ENCODE data around the gene PROX1. TPM values are rescaled to one million over a fixed set of nuclear protein-coding genes. Genes with fewer than 3 reads are reported as not detected.

The PROX1 gene
- polyA plus RNA-seq, 1 donor (not counting 4 experiments of a cell fraction or from before 2014, with no cell fraction given): 0.20 TPM

DNA sequence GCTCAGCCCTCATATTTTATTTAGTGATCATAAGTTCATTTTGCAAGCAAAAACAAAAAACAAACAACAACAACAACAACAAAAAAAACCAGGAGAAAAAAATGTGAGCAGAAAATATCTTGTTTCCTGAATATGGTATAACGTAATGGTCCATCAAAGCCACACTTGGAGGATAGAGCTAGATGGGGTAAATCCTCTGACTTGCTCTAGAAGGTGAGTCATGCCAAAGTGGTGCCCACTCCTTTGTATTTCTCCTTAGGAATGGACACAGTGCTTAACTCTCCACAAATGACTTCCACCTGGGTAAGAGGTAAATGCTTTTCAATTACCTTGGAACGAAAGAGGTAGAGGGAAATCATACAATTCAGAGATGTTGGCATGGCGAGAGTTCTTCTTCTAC is 20.6 kb downstream of the PROX1 start:
- H4K20me1 ChIP-seq (ENCODE audit: control insufficient read depth, extremely low read depth, insufficient read depth, low read length): no peaks in the 10 kb centered on the region
- H3K36me3 ChIP-seq (ENCODE audit: control insufficient read depth in 2 of 2, extremely low read depth in 1 of 2, insufficient read depth in 2 of 2, low read length in 2 of 2): no peaks in the 10 kb centered on the region
- no peaks in the 10 kb centered on the region for H3K79me2 ChIP-seq (ENCODE audit: control insufficient read depth, insufficient read depth, low read length)
- H3K4me1 ChIP-seq (ENCODE audit: control insufficient read depth, extremely low read depth, insufficient read depth, low read length): no peaks in the 10 kb centered on the region
- H2AFZ ChIP-seq (ENCODE audit: control insufficient read depth, low read length): no peak overlapping the region
- no peaks in the 10 kb centered on the region for H3K27me3 ChIP-seq (ENCODE audit: control insufficient read depth, extremely low read depth, insufficient read depth, low read length)
- H3K4me2 ChIP-seq (ENCODE audit: control insufficient read depth, extremely low read depth, insufficient read depth, low read depth, low read length): no peak overlapping the region
- H3K9me3 ChIP-seq (ENCODE audit: control insufficient read depth, low read depth, low read length): no peaks in the 10 kb centered on the region
- dilution Hi-C loops (cut with MboI; ENCODE audit: extremely low pct_ligation_motif_present, low sequenced_read_pairs): no loop called here
- no peak for DNase-seq (ENCODE audit: low read depth, low spot score)
- no peak overlapping the region for H3K27ac ChIP-seq (ENCODE audit: control insufficient read depth, insufficient read depth, low read length)
- no peak for FAIRE-seq
- TF ChIP-seq EZH2 (IDR thresholded peaks at IDR 0.05; ENCODE audit: low read length): no peak
- no peak overlapping the region for H3K4me3 ChIP-seq (ENCODE audit: control insufficient read depth in 2 of 3, extremely low read depth in 1 of 3, insufficient read depth in 2 of 3, low read depth in 1 of 3, low read length in 3 of 3)
- no peaks in the 10 kb centered on the region for H3K9me1 ChIP-seq (ENCODE audit: control insufficient read depth, extremely low read depth, insufficient read depth, low read length)
- H3K9ac ChIP-seq (ENCODE audit: control insufficient read depth, extremely low read depth, insufficient read depth, low read length): no peak overlapping the region

DNA sequence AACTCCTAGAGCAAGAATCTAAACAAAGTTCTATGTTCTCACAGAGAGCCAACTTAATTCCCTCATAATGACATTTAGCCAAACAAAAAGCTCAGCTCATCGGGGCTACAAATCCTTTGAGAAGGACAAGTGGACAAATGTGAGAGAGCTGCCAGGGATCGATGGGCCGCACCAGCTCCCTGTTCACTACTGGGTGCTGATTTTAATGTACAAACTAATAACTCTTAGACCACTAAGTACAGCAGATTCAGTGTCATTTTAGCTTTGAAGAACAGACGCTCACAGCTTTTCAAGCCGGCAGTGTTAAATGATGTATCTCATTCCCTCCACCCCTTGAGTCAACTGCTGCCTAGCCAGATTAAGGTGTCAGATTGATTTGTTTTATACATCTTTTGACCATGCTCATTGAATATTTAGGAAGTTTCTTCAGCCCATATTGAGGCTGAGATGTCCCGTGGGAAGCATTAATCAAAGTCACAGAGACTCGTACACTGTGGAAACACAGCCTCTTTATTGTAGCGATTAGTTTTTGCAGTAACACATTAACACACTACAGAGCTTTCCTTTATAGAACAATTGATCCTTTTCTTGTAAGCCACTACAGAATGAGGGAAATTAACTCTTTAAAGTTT is 21.1 kb downstream of the PROX1 start:
- H2AFZ ChIP-seq (ENCODE audit: control insufficient read depth, low read length): no peak overlapping the region
- H3K27ac ChIP-seq (ENCODE audit: control insufficient read depth, insufficient read depth, low read length): no peak overlapping the region
- no peak overlapping the region for H3K9ac ChIP-seq (ENCODE audit: control insufficient read depth, extremely low read depth, insufficient read depth, low read length)
- H3K4me2 ChIP-seq (ENCODE audit: control insufficient read depth, extremely low read depth, insufficient read depth, low read depth, low read length): no peak overlapping the region
- H3K4me1 ChIP-seq (ENCODE audit: control insufficient read depth, extremely low read depth, insufficient read depth, low read length): no peaks in the 10 kb centered on the region
- no peaks in the 10 kb centered on the region for H3K9me3 ChIP-seq (ENCODE audit: control insufficient read depth, low read depth, low read length)
- DNase-seq (ENCODE audit: low read depth, low spot score) (no peak), FAIRE-seq (no peak)
- TF ChIP-seq, protein P1, sequence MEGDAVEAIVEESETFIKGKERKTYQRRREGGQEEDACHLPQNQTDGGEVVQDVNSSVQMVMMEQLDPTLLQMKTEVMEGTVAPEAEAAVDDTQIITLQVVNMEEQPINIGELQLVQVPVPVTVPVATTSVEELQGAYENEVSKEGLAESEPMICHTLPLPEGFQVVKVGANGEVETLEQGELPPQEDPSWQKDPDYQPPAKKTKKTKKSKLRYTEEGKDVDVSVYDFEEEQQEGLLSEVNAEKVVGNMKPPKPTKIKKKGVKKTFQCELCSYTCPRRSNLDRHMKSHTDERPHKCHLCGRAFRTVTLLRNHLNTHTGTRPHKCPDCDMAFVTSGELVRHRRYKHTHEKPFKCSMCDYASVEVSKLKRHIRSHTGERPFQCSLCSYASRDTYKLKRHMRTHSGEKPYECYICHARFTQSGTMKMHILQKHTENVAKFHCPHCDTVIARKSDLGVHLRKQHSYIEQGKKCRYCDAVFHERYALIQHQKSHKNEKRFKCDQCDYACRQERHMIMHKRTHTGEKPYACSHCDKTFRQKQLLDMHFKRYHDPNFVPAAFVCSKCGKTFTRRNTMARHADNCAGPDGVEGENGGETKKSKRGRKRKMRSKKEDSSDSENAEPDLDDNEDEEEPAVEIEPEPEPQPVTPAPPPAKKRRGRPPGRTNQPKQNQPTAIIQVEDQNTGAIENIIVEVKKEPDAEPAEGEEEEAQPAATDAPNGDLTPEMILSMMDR (optimal IDR thresholded peaks at IDR 0.05 in 1 of 3, IDR thresholded peaks at IDR 0.05 in 1 of 3, conservative IDR thresholded peaks at IDR 0.05 in 1 of 3; ENCODE audit: extremely low read depth in 1 of 3, insufficient read depth in 2 of 3, low read length in 3 of 3): no peak
- no peak for TF ChIP-seq EZH2 (IDR thresholded peaks at IDR 0.05; ENCODE audit: low read length)
- no peaks in the 10 kb centered on the region for H3K79me2 ChIP-seq (ENCODE audit: control insufficient read depth, insufficient read depth, low read length)
- H3K27me3 ChIP-seq (ENCODE audit: control insufficient read depth, extremely low read depth, insufficient read depth, low read length): no peaks in the 10 kb centered on the region
- H4K20me1 ChIP-seq (ENCODE audit: control insufficient read depth, extremely low read depth, insufficient read depth, low read length): no peaks in the 10 kb centered on the region
- dilution Hi-C loops (cut with MboI; ENCODE audit: extremely low pct_ligation_motif_present, low sequenced_read_pairs): no loop called here
- no peaks in the 10 kb centered on the region for H3K36me3 ChIP-seq (ENCODE audit: control insufficient read depth in 2 of 2, extremely low read depth in 1 of 2, insufficient read depth in 2 of 2, low read length in 2 of 2)
- H3K9me1 ChIP-seq (ENCODE audit: control insufficient read depth, extremely low read depth, insufficient read depth, low read length): no peaks in the 10 kb centered on the region
- no peak overlapping the region for H3K4me3 ChIP-seq (ENCODE audit: control insufficient read depth in 2 of 3, extremely low read depth in 1 of 3, insufficient read depth in 2 of 3, low read depth in 1 of 3, low read length in 3 of 3)

All from keratinocyte (primary cell).